Fibroblast of upper back skin (primary cell): Measurements from ENCODE around the gene ACSM2B.
"Not testable (repeated sequence)": the region's sequence is repeated elsewhere in the genome, so short reads cannot be mapped to it uniquely, and the experiment has no call there.

Experiments used
- DNase-seq: peaks from one replicate; pipeline ENCODE4 v3.0.0-alpha.2; 2013

Gene ACSM2B

DNA sequence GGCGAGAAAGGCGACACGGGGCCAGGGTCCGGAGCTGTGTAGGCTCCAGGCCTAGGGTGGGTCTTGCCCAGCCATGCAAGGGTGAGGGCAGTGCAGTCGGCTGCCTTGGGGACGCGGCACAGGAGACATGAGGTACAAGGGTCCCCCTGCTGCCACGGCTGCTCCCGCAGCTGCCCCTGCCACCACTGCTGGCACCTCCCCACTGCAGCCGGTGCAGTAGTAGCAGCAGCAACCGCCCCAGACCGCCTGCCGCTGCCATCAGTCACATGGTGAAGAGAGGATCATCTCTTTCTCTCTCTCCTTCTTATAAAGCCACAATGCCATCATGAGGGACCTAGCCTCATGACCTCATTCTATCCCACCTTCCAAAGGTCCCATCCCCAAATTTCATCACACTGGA lies 44.4 kb downstream of the ACSM2B start:
- DNase-seq: not testable (repeated sequence)

DNA sequence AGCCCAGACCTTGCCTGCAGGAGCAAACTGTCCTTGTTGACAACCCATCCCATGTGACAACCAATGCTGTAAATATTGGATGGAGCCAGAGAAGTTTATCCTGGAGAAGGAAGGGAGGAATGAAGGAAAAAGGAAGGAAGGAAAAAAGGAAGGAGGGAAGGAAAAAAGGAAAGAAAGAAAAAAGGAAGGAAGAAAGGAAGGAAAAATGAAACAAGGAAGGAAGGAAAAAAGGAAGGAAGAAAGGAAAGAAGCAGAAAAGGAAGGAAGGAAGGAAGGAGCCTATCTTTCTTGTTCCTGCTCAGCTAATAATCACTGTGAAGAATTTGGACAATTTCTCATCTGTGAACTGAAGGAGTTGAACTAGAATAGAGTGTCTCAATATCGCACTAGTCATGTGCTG lies 56.1 kb downstream of the ACSM2B start:
- no peak for DNase-seq

DNA sequence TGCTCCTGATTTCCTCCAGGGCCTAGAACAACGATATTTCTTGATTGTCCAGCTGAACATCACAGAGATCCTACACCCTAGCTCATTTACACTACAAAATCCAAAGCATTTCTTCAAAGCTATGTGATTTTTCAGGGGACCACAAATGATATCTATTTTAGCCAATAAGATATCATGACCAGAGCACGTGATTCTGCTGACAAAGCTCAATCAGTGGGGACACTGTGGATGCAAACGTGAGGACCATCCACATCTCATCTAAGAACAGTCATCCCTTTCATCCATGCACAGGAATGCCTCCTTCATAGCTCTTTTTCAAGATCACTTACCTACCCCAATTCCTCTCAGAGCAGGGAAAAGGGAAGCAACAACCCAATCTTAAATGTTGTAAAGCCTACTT lies 56.9 kb downstream of the ACSM2B start:
- no peak for DNase-seq

DNA sequence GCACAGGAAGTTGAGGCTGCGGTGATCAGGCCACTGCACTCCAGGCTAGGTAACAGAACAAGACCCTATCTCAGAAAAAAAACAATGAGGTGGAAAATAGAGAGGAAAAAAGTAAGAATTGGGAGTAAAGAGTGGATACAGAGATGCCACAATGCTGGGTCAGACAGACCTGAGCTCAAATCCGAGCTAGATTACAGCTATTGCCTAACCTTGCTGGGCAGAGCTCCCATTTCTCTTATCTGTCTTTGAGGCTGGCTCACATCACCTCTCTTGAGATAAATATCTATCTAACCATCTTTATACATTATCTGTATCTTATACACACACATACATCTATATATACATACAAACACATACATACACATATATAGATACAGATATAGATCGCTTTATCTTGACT lies 59.0 kb downstream of the ACSM2B start:
- no peak for DNase-seq

DNA sequence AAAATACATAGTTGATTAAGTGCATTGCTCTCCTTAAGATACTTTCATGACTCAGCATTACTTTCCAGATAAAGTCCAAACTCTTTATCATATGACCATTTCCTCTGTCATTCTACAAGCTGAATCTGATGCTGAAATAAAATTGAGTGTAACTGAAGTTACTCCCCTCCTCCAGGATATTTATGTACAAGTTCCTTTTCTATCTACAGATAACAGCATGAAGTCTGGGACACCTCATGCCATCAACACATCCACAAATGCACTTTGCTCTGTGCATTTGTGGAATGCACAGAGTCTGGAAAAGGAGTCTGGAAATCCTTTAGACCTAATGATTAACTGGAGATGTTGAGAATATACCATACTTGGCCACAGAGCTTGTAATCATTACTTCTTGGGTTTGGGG lies 60.5 kb downstream of the ACSM2B start:
- no peak for DNase-seq

DNA sequence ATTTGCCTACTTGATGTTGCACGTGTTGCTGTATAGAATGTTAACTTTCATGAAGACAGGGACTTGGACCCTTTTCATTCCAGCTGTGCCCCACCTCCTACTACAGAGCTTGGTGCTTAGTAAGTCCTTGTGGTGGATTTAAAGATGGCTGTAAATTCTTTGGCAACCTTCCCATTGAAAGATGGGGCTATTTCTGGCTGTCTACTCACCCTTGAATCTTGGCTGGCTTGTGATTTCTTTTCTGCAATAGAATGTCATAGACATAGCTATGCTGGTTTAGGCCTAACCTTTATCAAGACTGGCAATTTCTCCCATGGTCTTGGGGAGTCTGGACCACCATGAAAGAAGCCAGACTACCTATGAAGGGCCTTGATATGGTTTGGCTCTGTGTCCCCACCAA lies 65.8 kb downstream of the ACSM2B start:
- no peak for DNase-seq

DNA sequence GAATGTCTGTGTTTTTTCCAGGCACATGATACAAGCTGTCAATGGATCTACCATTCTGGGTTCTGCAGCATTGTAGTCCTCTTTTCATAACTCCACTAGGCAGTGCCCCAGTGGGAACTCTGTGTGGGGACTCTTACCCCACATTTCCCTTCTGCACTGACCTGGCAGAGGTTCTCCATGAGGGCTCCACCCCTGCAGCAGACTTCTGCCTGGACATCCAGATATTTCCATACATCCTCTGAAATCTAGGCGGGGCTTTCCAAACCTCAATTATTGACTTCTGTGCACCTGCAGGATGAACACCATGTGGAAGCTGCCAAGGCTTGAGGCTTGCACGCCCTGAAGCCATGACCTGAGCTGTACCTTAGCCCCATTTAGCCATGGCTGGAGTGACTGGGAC lies 68.9 kb downstream of the ACSM2B start:
- no peak for DNase-seq

DNA sequence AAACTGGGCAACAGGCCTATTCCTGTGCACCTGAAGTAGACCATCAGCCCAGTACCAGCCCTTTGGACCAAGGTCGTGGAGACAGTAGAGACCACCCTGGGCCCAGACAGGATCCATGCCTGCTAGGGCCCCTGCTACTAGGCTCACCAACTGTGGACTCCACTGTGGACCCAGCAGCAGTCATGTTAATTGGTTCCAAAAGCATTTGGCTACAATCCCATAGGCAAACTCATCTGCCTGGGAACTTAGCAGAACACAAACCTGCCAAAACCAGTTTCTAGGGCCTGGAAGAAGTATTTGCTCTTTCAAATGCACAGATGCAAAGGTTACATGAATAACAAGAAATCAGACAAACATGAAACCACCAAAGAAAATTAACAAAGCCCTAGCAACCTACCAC lies 71.7 kb downstream of the ACSM2B start:
- DNase-seq: no peak

DNA sequence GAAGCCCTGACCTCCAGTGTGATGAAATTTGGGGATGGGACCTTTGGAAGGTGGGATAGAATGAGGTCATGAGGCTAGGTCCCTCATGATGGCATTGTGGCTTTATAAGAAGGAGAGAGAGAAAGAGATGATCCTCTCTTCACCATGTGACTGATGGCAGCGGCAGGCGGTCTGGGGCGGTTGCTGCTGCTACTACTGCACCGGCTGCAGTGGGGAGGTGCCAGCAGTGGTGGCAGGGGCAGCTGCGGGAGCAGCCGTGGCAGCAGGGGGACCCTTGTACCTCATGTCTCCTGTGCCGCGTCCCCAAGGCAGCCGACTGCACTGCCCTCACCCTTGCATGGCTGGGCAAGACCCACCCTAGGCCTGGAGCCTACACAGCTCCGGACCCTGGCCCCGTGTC lies 84.7 kb downstream of the ACSM2B start:
- DNase-seq: not testable (repeated sequence)

DNA sequence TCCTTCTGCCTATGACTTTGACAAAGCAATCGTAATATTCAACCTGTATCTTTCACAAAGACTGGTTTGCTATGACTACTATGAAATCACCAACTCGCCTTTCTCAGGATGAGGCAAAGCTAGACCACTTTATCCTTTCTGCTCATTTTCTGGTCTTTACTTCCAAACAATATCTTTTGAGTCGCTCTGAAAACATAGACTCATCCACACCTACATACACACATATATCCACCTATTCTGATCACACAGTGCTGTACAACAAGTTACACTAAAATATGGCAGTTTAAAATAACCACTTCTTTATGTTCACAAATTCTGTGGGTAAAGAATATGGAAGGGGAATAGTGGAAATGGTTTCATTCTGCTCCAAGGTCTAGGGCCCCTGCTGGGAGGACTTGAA lies 85.2 kb downstream of the ACSM2B start:
- DNase-seq: not testable (repeated sequence)
